Dermis blood vessel endothelial cell (primary cell): ENCODE measurements around the gene AOPEP. TPM values are rescaled to one million over a fixed set of nuclear protein-coding genes. Genes with fewer than 3 reads are reported as not detected.

Experiments
- DNase-seq: peaks from one replicate; pipeline ENCODE4 v3.0.0; 2010
- total RNA-seq: library from RNA; depleted of rRNA; stranded (reverse); fragments of >200 nt; gene quantifications from 2 replicates; pipeline ENCODE4 v1.2.3, GENCODE V29; 2014

Gene AOPEP
- total RNA-seq, 1 donor from 2014 or later: 77.1 TPM

- no peak for DNase-seq
These were observed 177.5 kb downstream of the AOPEP start for GRCh38 chr9:94903961-94904421.

GRCh38 chr9:94904806-94905205 lies 178.3 kb downstream of the AOPEP start:
- no peak for DNase-seq

GRCh38 chr9:94905606-94906005 lies 179.1 kb downstream of the AOPEP start:
- no peak for DNase-seq

- no peak for DNase-seq
These were observed 179.7 kb downstream of the AOPEP start for GRCh38 chr9:94906181-94906580.

GRCh38 chr9:94906713-94907112 lies 180.2 kb downstream of the AOPEP start:
- DNase-seq: no peak

GRCh38 chr9:94907264-94907936 lies 180.9 kb downstream of the AOPEP start:
- DNase-seq: no peak

GRCh38 chr9:94908011-94908563 lies 181.6 kb downstream of the AOPEP start:
- peak; percentile 32 for DNase-seq

GRCh38 chr9:94908583-94909249 lies 182.2 kb downstream of the AOPEP start:
- DNase-seq: peak; percentile 59

- DNase-seq: no peak
These were observed 182.9 kb downstream of the AOPEP start for GRCh38 chr9:94909250-94909894.

GRCh38 chr9:94909965-94910730 lies 183.6 kb downstream of the AOPEP start:
- no peak for DNase-seq

- no peak for DNase-seq
These were observed 184.7 kb downstream of the AOPEP start for GRCh38 chr9:94911211-94911610.

- no peak for DNase-seq
These were observed 185.6 kb downstream of the AOPEP start for GRCh38 chr9:94911986-94912635.

GRCh38 chr9:94912700-94913249 lies 186.3 kb downstream of the AOPEP start:
- DNase-seq: peak; percentile 29

GRCh38 chr9:94913550-94913949 lies 187.1 kb downstream of the AOPEP start:
- DNase-seq: no peak

GRCh38 chr9:94915476-94916450 lies 189.3 kb downstream of the AOPEP start:
- DNase-seq: no peak

GRCh38 chr9:94916956-94917355 lies 190.5 kb downstream of the AOPEP start:
- no peak for DNase-seq

GRCh38 chr9:94918038-94918753 lies 191.7 kb downstream of the AOPEP start:
- DNase-seq: no peak

GRCh38 chr9:94919376-94920098 lies 193.0 kb downstream of the AOPEP start:
- no peak for DNase-seq

- DNase-seq: no peak
These were observed 194.1 kb downstream of the AOPEP start for GRCh38 chr9:94920420-94921091.
